Measurements from ENCODE around the gene KPNA1. TPM values are rescaled to one million over a fixed set of nuclear protein-coding genes. Genes with fewer than 3 reads are reported as not detected.

Gene KPNA1
- total RNA-seq, 4 donors from 2014 or later, result 30.0 to 38.1 (median 34.5) TPM

DNA sequence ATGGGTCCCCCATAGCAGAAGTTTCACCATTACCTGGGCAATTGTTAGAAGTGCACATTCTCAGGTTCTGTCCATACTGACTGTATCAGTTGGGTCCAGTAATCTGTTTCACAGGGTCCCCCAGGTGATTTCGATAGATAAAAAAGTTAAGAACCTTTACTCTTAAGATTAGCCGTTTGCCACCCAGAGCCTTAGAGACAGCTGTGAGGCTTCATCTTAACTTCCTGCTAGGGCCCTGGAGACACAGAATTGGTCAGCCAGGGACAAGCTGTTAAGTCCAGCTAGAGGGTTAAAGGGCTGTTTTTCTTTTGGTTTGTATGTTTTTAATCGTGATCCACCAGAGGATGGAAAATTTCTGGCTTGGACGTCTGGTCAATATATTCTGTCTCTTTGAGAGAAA is 124.1 kb downstream of the KPNA1 start:
- 42 to 53% methylated on average over 4 of the region's 4 CpGs for WGBS, 2 donors
- no peak for TF ChIP-seq POLR2A (IDR thresholded peaks at IDR 0.05)
- TF ChIP-seq, protein P1, sequence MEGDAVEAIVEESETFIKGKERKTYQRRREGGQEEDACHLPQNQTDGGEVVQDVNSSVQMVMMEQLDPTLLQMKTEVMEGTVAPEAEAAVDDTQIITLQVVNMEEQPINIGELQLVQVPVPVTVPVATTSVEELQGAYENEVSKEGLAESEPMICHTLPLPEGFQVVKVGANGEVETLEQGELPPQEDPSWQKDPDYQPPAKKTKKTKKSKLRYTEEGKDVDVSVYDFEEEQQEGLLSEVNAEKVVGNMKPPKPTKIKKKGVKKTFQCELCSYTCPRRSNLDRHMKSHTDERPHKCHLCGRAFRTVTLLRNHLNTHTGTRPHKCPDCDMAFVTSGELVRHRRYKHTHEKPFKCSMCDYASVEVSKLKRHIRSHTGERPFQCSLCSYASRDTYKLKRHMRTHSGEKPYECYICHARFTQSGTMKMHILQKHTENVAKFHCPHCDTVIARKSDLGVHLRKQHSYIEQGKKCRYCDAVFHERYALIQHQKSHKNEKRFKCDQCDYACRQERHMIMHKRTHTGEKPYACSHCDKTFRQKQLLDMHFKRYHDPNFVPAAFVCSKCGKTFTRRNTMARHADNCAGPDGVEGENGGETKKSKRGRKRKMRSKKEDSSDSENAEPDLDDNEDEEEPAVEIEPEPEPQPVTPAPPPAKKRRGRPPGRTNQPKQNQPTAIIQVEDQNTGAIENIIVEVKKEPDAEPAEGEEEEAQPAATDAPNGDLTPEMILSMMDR (IDR thresholded peaks at IDR 0.05), result no peak
- intact Hi-C loops (cut with DNase I), result loop anchor here (10.0 kb wide), 1 partner anchor 294 kb away; the partner anchor contains the start of gene PARP14
- H3K4me3 ChIP-seq, result no peak overlapping the region
- peak overlapping the region in 3 of 4 donors; percentile 30 to 53 (median 51) for H3K27ac ChIP-seq
- H3K36me3 ChIP-seq, result peaks cover 0 to 35% (median 0%) of the 10 kb centered on the region in 3 donors
- no peaks in the 10 kb centered on the region for H3K9me3 ChIP-seq
- H3K27me3 ChIP-seq, result no peaks in the 10 kb centered on the region
- no peak for DNase-seq
- H3K4me1 ChIP-seq, result peaks cover 0 to 58% (median 8%) of the 10 kb centered on the region in 3 donors

DNA sequence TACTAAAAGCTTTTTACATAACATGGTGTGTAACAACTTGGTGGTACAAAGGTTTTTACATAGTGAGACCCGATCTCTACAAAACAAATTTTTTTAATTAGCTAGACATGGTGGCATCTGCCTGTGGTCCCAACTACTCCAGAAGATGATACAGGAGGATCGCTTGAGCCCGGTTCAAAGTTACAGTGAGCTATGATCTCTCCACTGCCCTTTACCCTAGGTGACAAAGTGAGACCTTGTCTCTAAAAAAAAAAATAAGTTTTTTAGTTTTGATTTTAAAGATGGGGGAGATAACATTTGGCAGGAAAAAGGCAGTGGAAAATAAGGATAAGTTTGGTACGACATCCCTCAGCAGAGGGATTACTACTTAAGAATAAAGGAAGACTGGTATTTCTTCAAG is 124.8 kb downstream of the KPNA1 start:
- Histone ChIP-seq H3K4me3 (no peak overlapping the region), H3K9me3 (no peaks in the 10 kb centered on the region), H3K27ac (peak overlapping the region in 1 of 4 donors; percentile 51), H3K4me1 (peaks cover 0 to 65% (median 8%) of the 10 kb centered on the region in 3 donors), H3K36me3 (peaks cover 0 to 35% (median 0%) of the 10 kb centered on the region in 3 donors), H3K27me3 (no peaks in the 10 kb centered on the region)
- no peak for DNase-seq
- TF ChIP-seq, protein P1 (IDR thresholded peaks at IDR 0.05), result no peak
- no peak for TF ChIP-seq POLR2A (IDR thresholded peaks at IDR 0.05)
- intact Hi-C loops (cut with DNase I), result loop anchor here (10.0 kb wide), 1 partner anchor 295 kb away; the partner anchor contains the start of gene PARP14
- WGBS, 2 donors, result 78 to 93% methylated on average over 4 of the region's 4 CpGs

DNA sequence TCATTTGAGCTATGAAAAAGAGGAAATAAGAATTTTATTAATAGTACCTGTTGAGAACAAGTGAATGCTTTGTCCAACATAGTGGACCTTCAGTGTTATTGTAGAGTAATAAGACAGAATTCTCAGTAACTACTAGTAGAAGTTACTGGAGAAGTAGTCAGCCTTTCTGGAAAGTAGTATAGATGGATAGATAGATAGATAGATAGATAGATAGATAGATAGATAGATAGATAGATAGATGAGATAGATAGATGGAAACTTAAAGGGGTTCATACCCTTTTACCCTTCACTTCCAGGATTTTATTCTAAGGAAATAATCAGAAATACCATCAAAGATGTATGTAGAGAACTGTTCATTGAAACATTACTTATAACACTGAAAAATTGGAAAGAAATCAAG is 125.5 kb downstream of the KPNA1 start:
- intact Hi-C loops (cut with DNase I), result no loop called here
- no peak overlapping the region for H3K4me3 ChIP-seq
- DNase-seq, result no peak
- no peak overlapping the region for H3K27ac ChIP-seq
- H3K36me3 ChIP-seq, result peaks cover 0 to 32% (median 0%) of the 10 kb centered on the region in 3 donors
- H3K9me3 ChIP-seq, result no peaks in the 10 kb centered on the region
- H3K27me3 ChIP-seq, result no peaks in the 10 kb centered on the region
- TF ChIP-seq, protein P1 (IDR thresholded peaks at IDR 0.05), result no peak
- no peak for TF ChIP-seq POLR2A (IDR thresholded peaks at IDR 0.05)
- peaks cover 0 to 71% (median 12%) of the 10 kb centered on the region in 3 donors for H3K4me1 ChIP-seq

DNA sequence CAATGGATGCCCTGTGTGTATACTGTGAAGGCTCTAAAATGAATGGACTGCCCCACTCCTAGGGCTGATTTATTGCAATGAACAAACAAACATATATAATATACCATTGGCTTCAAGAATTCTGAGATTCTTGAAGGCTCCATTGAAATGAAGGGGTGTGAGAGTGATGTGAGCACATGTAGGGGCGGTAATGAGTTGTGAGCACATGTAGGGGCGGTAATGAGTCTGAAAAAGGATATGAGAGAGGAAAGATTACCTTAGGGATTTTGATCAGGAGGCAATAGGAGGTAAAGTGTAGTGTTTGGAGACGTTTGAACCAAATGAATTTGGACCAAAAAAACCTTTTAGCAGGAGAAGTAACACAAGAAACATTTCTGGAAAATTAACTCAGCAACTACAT is 127.0 kb downstream of the KPNA1 start:
- WGBS, 2 donors, result 78 to 83% methylated on average over 3 of the region's 3 CpGs

More for the DNA sequence above, 127.0 kb downstream of the KPNA1 start:
- TF ChIP-seq, protein P1 (IDR thresholded peaks at IDR 0.05), result no peak
- no peak for TF ChIP-seq POLR2A (IDR thresholded peaks at IDR 0.05)
- DNase-seq, result no peak
- no peaks in the 10 kb centered on the region for H3K27me3 ChIP-seq
- H3K27ac ChIP-seq, result no peak overlapping the region
- intact Hi-C loops (cut with DNase I), result no loop called here
- no peak overlapping the region for H3K4me3 ChIP-seq
- no peaks in the 10 kb centered on the region for H3K9me3 ChIP-seq
- peaks cover 0 to 67% (median 8%) of the 10 kb centered on the region in 3 donors for H3K4me1 ChIP-seq
- peaks cover 0 to 20% (median 0%) of the 10 kb centered on the region in 3 donors for H3K36me3 ChIP-seq

All from esophagus squamous epithelium (tissue), 5 donors.